Measurements from ENCODE around the gene NPAP1.
"Not testable (repeated sequence)": the region's sequence is repeated elsewhere in the genome, so short reads cannot be mapped to it uniquely, and the experiment has no call there.

- TF ChIP-seq CTCF (conservative IDR thresholded peaks at IDR 0.05; ENCODE audit: low read depth, low read length); EZH2 (IDR thresholded peaks at IDR 0.05; ENCODE audit: low read length, unreplicated experiment); EZH2phosphoT487 (IDR thresholded peaks at IDR 0.05; ENCODE audit: borderline replicate concordance, low read length): not testable (repeated sequence)
Observed at GRCh38 chr15:24639412-24639811, 36.2 kb upstream of the NPAP1 start.
